GM18502 (cell line): Measurements from ENCODE around the gene APCDD1L.
"Not testable (repeated sequence)": the region's sequence is repeated elsewhere in the genome, so short reads cannot be mapped to it uniquely, and the experiment has no call there.

Experiments
- ATAC-seq: cut with Tn5 transposase; IDR thresholded peaks from one replicate; pipeline ENCODE4 v1.9.1; 2021; ENCODE audit warnings: mild to moderate bottlenecking; ENCODE audit not compliant: unreplicated experiment, poor library complexity

APCDD1L gene

DNA sequence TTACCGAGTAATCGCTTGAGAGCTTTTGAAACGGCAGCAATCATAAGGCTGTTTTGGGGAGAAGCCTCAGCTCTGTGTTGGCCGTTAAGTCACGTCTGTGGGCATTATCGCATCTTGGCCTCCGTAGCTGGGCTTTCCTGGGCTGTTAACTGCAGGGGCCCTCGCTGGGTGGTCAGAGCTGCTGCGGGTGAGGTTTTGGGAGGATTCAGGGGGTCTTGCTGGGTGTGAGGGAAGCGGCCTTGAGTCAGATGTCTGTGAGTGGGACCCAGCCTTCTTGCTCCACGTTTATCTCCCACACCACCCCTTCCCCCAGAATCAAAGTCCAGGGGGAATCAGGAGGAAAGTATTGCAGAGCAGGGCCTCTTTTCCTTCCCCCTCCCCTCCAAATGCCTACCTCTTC, 3.2 kb upstream of the APCDD1L start:
- no peak for ATAC-seq

DNA sequence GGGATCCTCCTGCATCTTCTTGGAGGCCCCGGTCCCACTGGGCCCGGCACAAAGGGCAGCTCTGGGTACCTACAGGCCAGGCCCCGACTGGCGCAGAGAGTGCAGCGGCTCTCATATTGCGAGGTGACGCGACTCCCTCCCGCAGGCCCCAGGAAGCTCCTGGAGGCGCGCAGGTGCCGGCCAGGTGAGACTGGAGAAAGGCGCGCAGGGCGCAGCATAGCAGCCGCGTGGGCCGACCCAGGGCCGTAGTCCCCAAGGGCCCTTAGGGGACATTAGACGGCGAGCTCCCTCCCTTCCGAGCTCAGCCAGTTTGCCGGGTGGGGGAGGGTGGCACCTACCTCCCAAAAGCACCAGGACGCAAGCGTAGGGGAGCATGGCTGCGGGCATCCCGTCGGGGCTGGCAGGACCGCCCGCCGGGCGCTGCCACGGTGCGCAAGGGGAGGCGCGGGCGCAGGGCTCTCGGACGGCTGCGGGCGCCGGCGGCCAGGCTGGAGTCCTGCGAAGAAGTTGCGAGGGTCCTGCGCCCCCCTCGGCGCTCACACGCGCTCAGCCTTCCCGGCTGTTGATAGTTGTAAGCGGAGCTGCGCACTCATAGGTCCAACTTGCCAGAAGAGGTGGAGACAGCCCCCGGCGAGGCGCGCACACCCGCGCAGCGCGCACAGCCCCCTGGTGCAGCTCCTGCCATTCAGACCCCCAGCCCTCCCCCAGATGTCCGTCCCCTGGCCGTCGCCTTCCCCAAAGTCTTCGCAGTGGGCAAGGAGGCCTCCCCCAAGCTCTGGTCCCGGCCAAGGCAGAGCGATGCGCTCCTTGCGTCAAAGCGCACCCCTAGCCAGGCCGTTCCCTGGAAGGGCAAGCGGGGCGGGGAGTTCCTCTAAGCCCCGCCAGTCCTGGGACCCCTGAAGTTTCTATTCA, 622 bp downstream of the APCDD1L start:
- no peak for ATAC-seq

DNA sequence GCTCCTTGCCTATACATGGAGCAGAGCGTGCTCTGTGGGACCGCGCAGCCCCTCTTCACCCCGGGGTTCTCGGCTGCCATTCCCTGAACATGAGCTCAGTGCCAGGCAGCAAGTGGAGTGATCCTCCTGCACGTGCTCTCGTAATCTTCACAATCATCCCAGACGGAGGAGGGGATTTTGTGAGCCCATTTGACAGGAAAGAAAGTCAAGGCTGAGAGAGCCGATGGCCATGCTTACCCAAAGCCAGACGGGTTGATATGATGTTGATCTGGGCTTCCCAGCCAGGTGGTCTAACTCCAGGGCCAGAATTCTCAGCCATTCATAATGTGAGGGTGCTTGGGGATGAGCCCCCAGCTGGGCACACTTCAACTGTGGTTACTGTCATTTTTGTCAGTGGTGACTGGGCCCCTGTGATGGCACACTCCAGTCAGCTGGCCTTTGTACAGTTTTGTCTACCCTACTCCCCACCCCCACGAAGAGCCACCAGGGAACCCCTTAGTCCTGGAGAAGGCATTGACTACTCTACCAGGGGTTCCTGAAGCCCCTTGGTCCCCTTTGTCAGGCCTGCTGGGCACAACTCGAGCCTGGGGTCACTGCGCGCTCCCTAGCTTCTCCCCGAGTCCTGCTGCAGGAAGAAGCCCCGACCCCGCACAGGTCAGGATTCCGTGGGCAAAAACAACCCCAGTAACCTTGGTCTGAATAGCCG, 1.5 kb downstream of the APCDD1L start:
- no peak for ATAC-seq

DNA sequence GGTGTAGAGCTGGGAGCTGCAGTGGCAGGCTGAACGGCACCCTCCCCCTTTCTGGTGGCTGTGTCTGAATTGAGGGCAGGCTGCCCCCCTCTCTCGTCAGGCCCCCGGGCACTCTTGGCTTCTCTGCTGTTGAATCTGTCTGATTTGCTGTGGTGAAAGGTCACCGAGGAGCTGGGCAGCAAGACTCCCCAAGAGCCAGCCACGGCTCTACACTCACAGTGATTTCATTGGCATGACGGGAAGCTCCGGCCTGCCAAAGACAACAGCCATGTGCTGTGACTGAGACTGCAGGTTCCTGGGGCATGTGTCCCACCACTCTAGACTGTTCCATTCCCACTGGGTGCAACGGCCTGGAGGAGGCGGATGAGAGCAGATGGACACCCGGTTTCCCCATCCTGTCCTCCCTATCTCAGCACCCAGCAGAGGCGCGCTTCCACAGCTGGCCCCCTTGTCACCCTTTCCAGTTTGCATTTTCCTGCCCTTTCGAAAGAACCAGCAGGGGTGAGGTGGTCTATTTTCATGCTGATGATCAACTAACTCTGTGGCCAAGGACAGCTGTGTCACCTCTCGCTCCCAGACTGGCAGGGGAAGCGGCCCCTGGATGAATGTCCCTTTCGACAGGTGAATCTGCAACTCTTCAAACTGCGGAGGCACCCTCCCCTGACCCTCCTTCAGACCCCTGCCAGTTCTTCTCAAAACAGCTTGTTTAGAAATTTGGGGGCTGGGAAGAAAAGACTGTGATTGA, 2.2 kb downstream of the APCDD1L start:
- ATAC-seq, result no peak

DNA sequence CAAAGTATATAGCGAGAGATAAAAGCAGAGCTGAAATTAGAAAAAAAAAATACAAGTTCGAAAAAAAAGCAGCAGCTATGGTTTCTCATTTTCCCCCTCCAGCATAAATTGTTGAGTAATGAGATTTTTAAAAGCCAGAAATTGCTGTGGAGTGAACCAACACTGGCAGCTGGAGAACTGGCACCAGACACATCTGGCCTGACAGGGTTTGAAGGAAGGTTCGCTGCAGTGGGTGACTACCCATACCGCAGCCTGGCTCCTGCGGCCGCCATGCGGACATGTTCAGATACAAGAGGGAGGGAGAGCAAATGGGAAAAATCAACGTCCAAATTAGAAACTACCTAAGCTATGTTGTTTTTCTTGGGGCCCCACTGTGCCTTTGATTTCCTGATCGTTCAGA, 3.3 kb downstream of the APCDD1L start:
- ATAC-seq, result no peak

DNA sequence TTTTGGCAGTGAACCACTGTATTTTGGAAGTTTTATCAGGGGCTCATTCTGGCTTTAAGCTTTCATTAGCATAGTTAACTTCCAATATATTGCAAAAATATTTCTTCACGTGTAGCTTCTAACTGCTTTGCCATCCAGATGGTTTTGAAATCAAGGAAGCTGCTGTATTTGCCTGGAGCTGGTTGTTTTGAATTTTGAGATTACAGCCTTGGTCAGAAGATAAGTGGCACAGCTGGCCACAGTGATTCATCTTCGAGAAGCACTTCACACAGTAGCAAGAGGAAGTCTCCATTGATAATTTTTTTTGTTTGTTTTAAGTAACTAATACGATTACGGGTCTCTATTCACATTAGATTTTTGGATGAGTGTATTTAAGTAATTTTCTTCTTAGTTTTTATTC, 3.8 kb downstream of the APCDD1L start:
- no peak for ATAC-seq

DNA sequence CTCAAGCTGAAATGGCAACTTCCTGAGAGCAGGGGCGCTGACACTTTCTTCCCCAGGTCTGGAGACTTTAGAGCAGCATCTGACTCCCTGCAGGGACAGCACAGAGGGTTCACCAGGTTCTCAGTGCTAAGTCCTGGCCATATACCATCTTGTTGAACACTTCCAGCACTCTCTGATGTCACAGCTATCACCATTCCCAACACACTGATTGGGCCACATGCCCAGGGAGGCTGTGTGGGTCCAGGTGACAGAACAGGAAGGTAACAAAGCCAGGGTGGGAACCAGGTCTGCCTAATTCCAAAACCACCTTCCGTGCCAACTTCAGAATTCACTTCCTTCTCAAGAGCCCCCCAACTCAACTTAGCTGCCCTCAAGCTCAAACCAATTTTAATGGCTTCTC, 4.3 kb downstream of the APCDD1L start:
- ATAC-seq, result no peak

DNA sequence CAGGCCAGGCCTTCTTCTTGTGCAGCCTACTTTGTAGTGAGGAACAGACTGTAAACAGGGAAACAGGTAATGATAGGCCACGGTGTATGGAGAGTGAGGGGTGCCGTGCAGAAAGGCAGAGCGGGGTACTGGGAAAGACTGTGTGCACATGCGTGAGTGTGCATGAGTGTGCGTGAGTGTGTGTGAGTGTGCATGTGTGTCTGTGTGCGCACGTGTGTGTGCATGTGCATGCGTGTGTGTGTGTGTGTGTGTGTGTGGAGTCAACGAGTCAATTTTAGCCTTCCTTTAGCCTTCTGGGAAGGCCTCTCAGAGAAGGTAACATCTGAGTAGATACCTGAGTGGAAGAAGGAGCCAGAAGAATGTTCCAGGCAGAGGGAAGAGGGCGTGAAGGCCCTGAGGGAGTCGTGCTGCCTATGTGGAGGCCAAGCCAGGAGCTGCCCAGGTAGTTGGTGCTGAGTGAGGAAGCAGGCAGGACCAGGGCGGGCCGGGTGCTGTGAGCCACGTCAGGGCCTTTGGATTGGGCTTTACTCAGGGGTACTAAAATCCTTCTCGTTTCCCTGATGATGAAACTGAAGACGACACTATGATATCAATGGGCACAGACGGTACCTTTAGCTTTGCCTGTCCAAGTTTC, 6.3 kb downstream of the APCDD1L start:
- ATAC-seq, result no peak

DNA sequence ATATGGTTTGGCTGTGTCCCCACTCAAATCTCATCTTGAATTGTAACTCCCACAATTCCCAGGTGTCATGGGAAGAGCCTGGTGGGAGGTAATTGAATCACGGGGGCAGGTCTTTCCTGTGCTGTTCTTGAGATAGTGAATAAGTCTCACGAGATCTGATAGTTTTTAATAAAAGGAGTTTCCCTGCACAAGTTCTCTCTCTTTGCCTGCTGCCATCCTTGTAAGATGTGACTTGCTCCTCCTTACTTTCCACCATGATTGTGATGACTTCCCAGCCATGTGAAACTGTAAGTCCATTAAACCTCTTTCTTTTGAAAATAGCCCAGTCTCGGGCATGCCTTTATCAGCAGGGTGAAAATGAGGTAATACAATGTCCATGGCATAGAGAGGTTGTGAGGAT, 8.2 kb downstream of the APCDD1L start:
- not testable (repeated sequence) for ATAC-seq

DNA sequence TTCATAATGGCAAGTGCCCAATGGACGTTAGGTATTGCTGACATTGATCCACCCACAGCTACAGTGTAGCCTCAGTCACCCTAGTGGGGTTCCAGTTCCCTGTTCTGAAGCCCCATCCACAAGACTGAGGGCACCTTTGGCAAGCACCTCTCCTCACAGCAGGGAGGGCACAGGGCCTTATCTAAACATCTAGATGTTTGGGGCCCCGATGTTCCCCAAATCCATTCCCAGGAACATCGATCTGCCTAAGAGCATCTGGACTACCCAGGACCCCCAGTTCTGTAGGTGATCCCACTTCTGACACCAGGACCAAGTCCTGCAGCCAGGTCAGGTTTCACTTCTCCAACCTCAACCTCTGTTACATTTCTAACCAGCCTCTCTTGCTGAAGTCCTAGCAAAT, 10.6 kb downstream of the APCDD1L start:
- ATAC-seq, result no peak

DNA sequence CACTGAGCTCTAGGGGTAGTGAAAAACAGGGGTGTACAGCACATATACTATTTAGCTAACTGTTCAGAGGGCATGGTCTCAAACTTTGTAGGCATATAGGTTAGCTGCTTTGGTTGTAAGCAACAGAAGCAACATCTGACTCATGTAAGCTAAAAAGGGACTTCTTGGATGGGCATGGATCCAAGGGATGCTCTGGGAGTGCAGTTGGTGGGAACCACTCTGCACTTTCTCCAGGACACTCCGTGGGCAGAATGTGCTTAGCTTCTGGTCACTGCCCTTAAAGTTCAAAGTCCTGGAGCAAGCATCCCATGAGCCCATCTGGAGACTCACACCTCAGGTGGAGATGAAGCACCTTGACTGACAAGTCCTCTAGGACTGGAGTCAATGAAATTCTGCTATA, 11.5 kb downstream of the APCDD1L start:
- no peak for ATAC-seq

DNA sequence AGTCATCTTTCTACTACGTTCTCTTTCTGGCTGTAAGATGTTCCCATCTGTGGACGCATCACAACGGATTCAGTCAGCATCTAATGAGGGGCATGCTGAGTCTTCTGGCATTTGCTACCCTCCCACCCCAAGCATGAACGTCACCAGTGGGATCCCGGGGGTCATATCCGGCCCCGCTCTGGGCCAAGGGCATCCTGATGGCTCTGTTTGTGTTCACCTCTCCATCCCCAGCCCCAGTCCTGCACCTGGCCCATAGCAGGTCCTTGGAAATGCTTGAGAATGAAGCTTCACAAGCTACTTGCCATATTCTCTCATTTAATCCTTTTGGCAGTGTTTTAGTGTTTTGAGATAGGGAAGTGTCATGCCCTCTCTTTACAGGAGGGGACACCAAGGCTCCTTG, 14.9 kb downstream of the APCDD1L start:
- no peak for ATAC-seq

DNA sequence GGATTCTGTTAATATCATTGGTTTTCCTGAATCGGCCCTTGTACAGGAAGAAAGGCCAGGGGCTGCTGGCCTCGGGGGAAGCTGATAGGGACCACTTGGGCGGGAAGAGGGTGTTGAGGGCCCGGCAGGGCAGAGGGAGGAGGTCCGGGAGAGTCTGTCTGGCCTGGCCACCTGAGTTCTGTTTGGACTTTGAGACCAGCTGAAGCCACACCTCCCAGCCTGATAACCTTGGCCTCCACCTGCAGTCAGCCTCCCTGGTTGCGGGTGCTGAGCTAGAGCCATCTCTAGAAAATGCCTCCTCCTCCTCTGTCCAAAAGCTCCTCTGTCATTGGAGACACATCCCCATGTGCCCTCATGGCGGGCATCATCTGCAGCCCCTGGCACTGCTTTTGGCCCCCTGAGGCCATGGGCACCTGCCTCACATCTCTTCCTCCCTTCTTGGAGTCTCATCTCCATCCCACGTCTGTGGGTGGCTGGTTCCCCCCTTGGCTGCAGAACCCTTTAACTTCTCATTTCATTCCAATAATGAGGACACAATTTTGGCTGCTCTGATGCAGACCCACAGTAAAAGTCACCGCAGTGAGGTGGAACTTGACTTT, 16.6 kb downstream of the APCDD1L start:
- no peak for ATAC-seq

DNA sequence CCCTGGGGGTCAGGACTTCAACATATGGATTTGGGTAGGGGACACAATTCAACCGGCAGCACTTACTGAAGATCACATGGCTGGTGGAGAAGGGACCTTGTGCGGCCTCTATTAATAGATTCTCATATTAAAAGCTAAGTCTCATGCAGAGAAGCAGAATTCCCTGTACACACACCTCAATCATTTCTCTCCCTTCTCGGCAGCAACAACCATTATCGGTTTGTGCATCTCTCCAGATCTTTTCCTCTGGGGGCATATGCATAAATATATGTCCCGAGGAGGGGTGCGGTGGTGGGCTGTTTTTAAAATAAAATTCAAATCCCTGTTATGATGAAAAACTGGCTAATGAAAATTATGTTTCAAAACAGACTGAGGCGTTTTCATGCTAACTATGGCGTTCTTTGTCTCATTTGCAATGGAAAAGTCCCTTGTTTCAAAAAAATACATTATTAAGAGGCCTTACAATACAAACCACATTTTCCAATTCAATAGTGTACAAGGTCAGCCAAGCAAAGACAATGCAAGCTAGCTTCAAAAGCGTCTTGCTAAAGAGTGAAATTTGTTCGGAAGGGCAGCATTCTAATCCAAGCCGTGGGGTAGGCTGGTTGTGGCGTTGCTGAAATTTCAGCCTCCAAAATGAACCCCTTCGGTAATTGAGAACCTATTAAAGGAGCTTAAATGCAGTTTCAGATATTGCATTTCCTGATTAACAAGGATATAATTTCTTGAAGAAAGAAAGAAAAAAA, 17.3 kb downstream of the APCDD1L start:
- no peak for ATAC-seq

DNA sequence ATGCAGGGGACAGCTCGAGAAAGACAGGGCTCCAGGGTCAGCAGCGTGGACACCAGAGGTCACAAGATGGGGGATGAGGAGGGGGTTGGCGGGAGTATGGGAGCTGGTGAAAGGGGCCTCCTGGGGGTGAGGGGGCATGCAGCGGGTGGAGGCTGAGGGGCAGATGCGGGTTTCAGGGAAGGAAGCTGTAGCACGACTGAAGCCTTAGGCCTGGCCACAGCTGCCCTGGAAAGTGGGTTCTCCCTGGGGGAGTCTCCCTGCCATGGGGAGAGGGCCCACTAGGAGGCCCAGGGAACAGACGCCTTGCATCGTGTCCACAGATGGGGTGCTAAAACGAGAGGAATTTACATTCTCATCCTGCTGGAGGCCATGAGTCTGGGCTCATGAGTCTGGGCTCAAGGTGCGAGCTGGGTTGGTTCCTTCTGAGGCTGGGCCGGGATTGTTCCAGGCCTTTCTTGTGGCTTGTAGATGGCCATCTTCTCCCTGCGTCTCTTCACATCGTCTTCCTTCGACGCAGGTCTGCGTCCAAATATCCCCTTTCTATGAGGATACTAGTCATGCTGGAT, 18.0 kb downstream of the APCDD1L start:
- no peak for ATAC-seq

DNA sequence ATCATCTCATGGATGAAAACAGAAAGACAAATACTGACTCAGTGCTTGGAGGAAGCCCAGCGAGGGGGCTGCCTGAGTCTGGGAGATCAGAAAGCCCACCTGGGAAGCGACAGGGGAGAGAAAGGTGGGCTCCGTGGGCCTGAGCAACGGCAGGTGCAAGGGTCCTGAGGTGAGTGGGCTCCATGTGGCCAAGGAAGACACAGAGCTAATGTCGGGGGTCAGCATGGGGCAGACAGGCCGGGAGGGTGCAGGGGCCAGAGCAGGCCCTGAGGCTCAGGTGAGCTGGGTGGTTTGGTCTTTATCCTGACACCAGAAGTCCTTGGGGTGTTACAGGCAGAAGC, 18.8 kb downstream of the APCDD1L start:
- ATAC-seq, result no peak

DNA sequence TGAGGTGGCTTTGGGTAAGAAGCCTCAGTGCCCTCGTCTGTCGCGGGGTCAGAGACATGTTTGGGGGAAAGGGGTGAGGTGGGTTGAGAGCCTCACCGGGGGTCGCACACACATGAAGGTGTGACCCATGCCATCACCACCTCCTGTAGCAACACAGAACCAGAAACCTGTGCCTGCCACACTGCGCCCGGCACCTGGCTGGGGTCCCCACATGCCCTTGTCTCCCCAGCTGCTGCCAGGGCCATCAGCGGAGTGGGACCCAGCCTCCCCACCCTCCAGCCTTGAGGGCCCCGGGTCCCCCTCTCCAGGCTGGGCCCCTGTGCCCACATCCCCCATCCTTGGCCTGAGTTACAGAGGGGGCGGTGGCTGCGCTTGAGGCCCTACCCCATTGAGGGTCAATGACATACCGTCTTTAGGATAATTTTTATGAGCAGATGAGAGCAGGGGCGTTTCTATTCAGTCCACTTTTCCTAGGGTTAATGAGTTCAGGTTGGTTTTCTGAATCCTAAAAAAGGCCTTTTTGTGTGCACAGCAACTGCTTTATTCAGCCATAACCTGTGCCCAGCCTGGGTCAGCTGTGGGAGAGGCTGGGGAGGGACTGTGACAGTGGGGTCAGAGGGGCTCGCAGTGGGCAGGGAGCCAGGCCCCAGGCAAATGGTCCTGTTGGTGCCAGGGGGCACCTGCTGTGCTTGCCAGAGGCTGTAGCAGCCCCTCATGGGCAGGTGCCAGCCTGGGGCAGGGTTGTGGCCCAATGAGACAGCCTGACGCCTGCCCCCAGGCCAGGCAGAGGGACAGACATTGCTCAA, 19.4 kb downstream of the APCDD1L start:
- ATAC-seq, result no peak

DNA sequence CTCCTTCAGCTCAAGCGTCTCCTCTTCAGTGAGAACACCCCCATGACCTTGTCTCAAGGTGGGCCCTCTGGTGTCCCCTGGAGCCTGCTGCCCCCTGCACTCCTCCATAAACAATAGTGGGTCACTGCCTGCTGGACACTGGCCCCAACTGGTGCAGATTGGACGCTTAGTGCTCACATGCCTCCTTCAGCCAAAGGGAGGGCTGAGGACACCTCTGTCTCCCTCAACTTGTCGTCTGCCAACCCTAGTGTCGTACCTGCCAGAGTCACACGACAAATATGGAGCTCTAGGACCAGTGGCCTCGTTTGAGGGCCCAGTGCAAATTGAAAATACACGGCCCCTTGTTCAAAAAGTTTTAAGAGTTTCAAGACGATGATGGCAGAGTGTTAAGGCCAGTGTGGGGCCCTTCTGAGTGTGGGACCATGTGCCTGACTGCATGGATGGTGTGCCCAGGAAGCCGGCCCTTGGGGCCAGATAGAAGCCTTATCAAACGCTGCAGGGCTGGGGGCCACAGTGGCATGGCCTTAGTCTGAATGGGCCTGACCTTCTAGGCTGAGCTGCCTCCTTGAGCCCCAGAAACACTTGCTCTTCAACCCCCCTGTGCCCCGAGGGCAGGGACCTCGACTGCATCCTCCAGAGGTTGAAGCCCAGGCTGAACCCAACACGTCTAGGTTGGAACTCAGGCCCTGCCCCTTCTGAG, 20.1 kb downstream of the APCDD1L start:
- ATAC-seq, result no peak
